Right lobe of liver (tissue), 6 donors: ENCODE measurements around the gene CDHR3. TPM values are rescaled to one million over a fixed set of nuclear protein-coding genes. Genes with fewer than 3 reads are reported as not detected.

Experiments
- ATAC-seq, 4 donors: fragments of 200-7000 bp; cut with Tn5 transposase; one replicate each; pipeline ENCODE4 v1.9.1; 2020; ENCODE audit warnings: mild to moderate bottlenecking in 4 of 4, moderate library complexity in 4 of 4
- DNase-seq, 3 donors: peaks; one replicate each; pipeline ENCODE4 v3.0.0-alpha.2; 2020
- H3K27ac ChIP-seq, 3 donors: fragments of 200-600 bp; one replicate each; pipeline ENCODE4 v1.8.0; 2022
- H3K27me3 ChIP-seq, 2 donors: fragments of 200-600 bp; one replicate each; pipeline ENCODE4 v1.8.0; 2022
- H3K36me3 ChIP-seq, 4 donors: fragments of 200-600 bp; sonication (generic) in 1 of 4; one replicate each; pipeline versions ENCODE4 v1.5.1 to v1.8.0; 2017 to 2022; ENCODE audit warnings: control low read depth in 1 of 4
- H3K4me1 ChIP-seq, 4 donors: fragments of 200-600 bp; sonication (generic) in 1 of 4; one replicate each; pipeline versions ENCODE4 v1.5.1 to v1.8.0; 2017 to 2022; ENCODE audit warnings: control low read depth in 1 of 4
- H3K4me3 ChIP-seq, 3 donors: fragments of 200-600 bp; one replicate each; pipeline ENCODE4 v1.8.0; 2022
- H3K9me3 ChIP-seq, 4 donors: fragments of 200-600 bp; sonication (generic) in 1 of 4; one replicate each; pipeline versions ENCODE4 v1.5.1 to v1.8.0; 2017 to 2022; ENCODE audit warnings: control low read depth in 1 of 4
- CTCF ChIP-seq, 4 donors: fragments of 200-600 bp in 3 of 4; fragments of 450-650 bp in 1 of 4; IDR thresholded peaks; one replicate each; pipeline versions ENCODE4 v1.5.1 to v1.8.0; 2016 to 2022; ENCODE audit warnings: antibody characterized with exemption in 4 of 4, mild to moderate bottlenecking in 2 of 4
- POLR2A ChIP-seq: fragments of 450-650 bp; IDR thresholded peaks from one replicate; pipeline ENCODE4 v1.6.1; 2017; ENCODE audit warnings: antibody characterized with exemption, mild to moderate bottlenecking
- WGBS: methylation state at CpG from one replicate; pipeline ENCODE4 v1.1.6; 2018; ENCODE audit warnings: low coverage, low lambda C conversion rate; ENCODE audit not compliant: insufficient coverage; ENCODE audit errors: missing lambda C conversion rate; 5-methylcytosine and 5-hydroxymethylcytosine counted together
- intact Hi-C, 2 donors: fragments of 100-400 bp; cut with DNase I; formaldehyde crosslinking; loops; one replicate each; pipeline versions ENCODE4 v1.11.2 to v1.14.1; 2022
- total RNA-seq, 6 experiments: library from RNA; depleted of rRNA in 2 of 6; stranded (reverse); fragments of >200 nt in 2 of 6; fragmentation: NEBNext Ultra II Directional in 3 of 6; extraction: Animal tissue kit (Norgen Biotek cat#: 25700) in 3 of 6; gene quantifications; one replicate each; pipeline versions ENCODE4 v1.1.0 to v1.2.4, GENCODE V29; 2016 to 2023
- donor health status: DM: no; HTN: yes; CAD: no.
- donor health status: DM: no; HTN: no; CAD: no.
- donor health status: DM: no; HTN: no; CAD: no.
- donor health status: DM: no; HTN: yes; CAD: no.
- donor health status: DM: no; HTN: yes; CAD: no.

CDHR3 gene
- total RNA-seq, 6 experiments from 2014 or later, result 3.6 to 8.6 (median 4.5) TPM

- no peak for ATAC-seq
- WGBS, result 88% methylated on average over 3 of the region's 13 CpGs
- peaks cover 0 to 7% (median 0%) of the 10 kb centered on the region in 4 donors for H3K4me1 ChIP-seq
Measured at GRCh38 chr7:106039486-106040060, 76.5 kb downstream of the CDHR3 start.

GRCh38 chr7:106041140-106041717 is 78.2 kb downstream of the CDHR3 start:
- TF ChIP-seq POLR2A, result no peak
- TF ChIP-seq CTCF (IDR thresholded peaks at IDR 0.05), result peak; percentile 48 to 61 (median 53)

More at GRCh38 chr7:106039486-106040060, 76.5 kb downstream of the CDHR3 start:
- Histone ChIP-seq H3K4me3 (no peak overlapping the region), H3K27ac (no peak overlapping the region), H3K27me3 (no peaks in the 10 kb centered on the region), H3K9me3 (no peaks in the 10 kb centered on the region), H3K36me3 (no peaks in the 10 kb centered on the region)
- no peak for DNase-seq
- TF ChIP-seq POLR2A (no peak), CTCF (IDR thresholded peaks at IDR 0.05) (no peak)
- intact Hi-C loops, result loop anchor here (10.0 kb wide), 2 partner anchors 275 to 385 kb away; no protein-coding TSS in a partner anchor

GRCh38 chr7:106042196-106042611 is 79.1 kb downstream of the CDHR3 start:
- TF ChIP-seq POLR2A, result no peak
- no peak overlapping the region for H3K27ac ChIP-seq
- WGBS, result 60% methylated on average over 3 of the region's 4 CpGs
- H3K4me1 ChIP-seq, result peaks cover 0 to 7% (median 0%) of the 10 kb centered on the region in 4 donors
- no peak for DNase-seq
- H3K27me3 ChIP-seq, result no peaks in the 10 kb centered on the region
- intact Hi-C loops, result loop anchor here (10.0 kb wide), 2 partner anchors 277 to 387 kb away; no protein-coding TSS in a partner anchor
- no peak overlapping the region for H3K4me3 ChIP-seq
- no peaks in the 10 kb centered on the region for H3K9me3 ChIP-seq
- no peaks in the 10 kb centered on the region for H3K36me3 ChIP-seq
- no peak for ATAC-seq

More at GRCh38 chr7:106041140-106041717, 78.2 kb downstream of the CDHR3 start:
- DNase-seq, result no peak
- intact Hi-C loops, result loop anchor here (10.0 kb wide), 2 partner anchors 276 to 386 kb away; no protein-coding TSS in a partner anchor
- 9% methylated on average over 3 of the region's 6 CpGs for WGBS
- H3K27ac ChIP-seq, result no peak overlapping the region
- H3K36me3 ChIP-seq, result no peaks in the 10 kb centered on the region
- H3K4me1 ChIP-seq, result peaks cover 0 to 7% (median 0%) of the 10 kb centered on the region in 4 donors
- peak; percentile 46 to 73 (median 58) for ATAC-seq
- H3K27me3 ChIP-seq, result no peaks in the 10 kb centered on the region
- no peak overlapping the region for H3K4me3 ChIP-seq
- no peaks in the 10 kb centered on the region for H3K9me3 ChIP-seq

GRCh38 chr7:106045139-106045538 is 82.1 kb downstream of the CDHR3 start:
- no peaks in the 10 kb centered on the region for H3K36me3 ChIP-seq
- H3K9me3 ChIP-seq, result no peaks in the 10 kb centered on the region
- no peaks in the 10 kb centered on the region for H3K27me3 ChIP-seq
- DNase-seq (no peak), ATAC-seq (no peak)
- 39% methylated on average over 2 of the region's 2 CpGs for WGBS
- H3K4me1 ChIP-seq, result peaks cover 0 to 7% (median 0%) of the 10 kb centered on the region in 4 donors
- no peak overlapping the region for H3K4me3 ChIP-seq
- no peak for TF ChIP-seq CTCF (IDR thresholded peaks at IDR 0.05)
- no peak for TF ChIP-seq POLR2A
- H3K27ac ChIP-seq, result no peak overlapping the region
- intact Hi-C loops, result loop anchor here (10.0 kb wide), 2 partner anchors 280 to 390 kb away; no protein-coding TSS in a partner anchor

GRCh38 chr7:106045586-106045985 is 82.5 kb downstream of the CDHR3 start:
- DNase-seq (no peak), ATAC-seq (no peak)
- H3K36me3 ChIP-seq, result no peaks in the 10 kb centered on the region
- H3K4me1 ChIP-seq, result peaks cover 0 to 7% (median 0%) of the 10 kb centered on the region in 4 donors
- H3K27me3 ChIP-seq, result no peaks in the 10 kb centered on the region
- H3K9me3 ChIP-seq, result no peaks in the 10 kb centered on the region
- no peak overlapping the region for H3K27ac ChIP-seq
- intact Hi-C loops, result loop anchor here (10.0 kb wide), 2 partner anchors 281 to 391 kb away; no protein-coding TSS in a partner anchor
- WGBS, result 73% methylated on average over 1 of the region's 1 CpG
- H3K4me3 ChIP-seq, result no peak overlapping the region
- TF ChIP-seq POLR2A (no peak), CTCF (IDR thresholded peaks at IDR 0.05) (no peak)
